AG04450 (cell line): ENCODE results near the gene MACROD2. TPM values are rescaled to one million over a fixed set of nuclear protein-coding genes. Genes with fewer than 3 reads are reported as not detected.

Experiments used
- CTCF ChIA-PET: fragments of 300-600, 350-600 bp; formaldehyde crosslinking; extraction: SDS; loops from one replicate; lab custom pipeline; 2022; ENCODE audit warnings: antibody characterized with exemption, inconsistent platforms; lab: Charles Lee
- POLR2A ChIA-PET: fragments of 350-600 bp; formaldehyde crosslinking; extraction: SDS; loops from one replicate; lab custom pipeline; 2021; ENCODE audit warnings: antibody characterized with exemption, inconsistent platforms; lab: Yijun Ruan, JAX
- DNase-seq: peaks from one replicate; pipeline ENCODE4 v3.0.0-alpha.2; 2011; ENCODE audit warnings: low read depth, low spot score
- H3K27ac ChIP-seq: one replicate; pipeline ENCODE4 v1.5.1; 2012; ENCODE audit warnings: low read depth, low read length, control low read depth
- H3K27me3 ChIP-seq: one replicate; pipeline ENCODE4 v1.6.0; 2012; ENCODE audit warnings: low read length; ENCODE audit not compliant: control insufficient read depth, insufficient read depth
- H3K4me3 ChIP-seq: 2 replicates; pipeline ENCODE4 v1.5.1; 2011; ENCODE audit warnings: mild to moderate bottlenecking, low read depth, low read length, control low read depth
- H3K9me3 ChIP-seq: 2 replicates; pipeline ENCODE4 v1.5.1; 2012; ENCODE audit warnings: low read length; ENCODE audit not compliant: control insufficient read depth, insufficient read depth
- CTCF ChIP-seq: IDR thresholded peaks from 2 replicates; pipeline ENCODE4 v1.5.1; 2011; ENCODE audit warnings: low read depth, low read length, control low read depth, inconsistent platforms
- polyA plus RNA-seq: library from polyadenylated mRNA; depleted of rRNA; stranded (reverse); fragments of >200 nt; gene quantifications from 2 replicates; pipeline ENCODE4 v1.2.3, GENCODE V29; 2011

MACROD2 gene
- polyA plus RNA-seq, 1 experiment: 0.02 TPM

- Histone ChIP-seq H3K27me3 (no peaks in the 10 kb centered on the region), H3K27ac (no peak overlapping the region), H3K9me3 (no peaks in the 10 kb centered on the region), H3K4me3 (no peak overlapping the region)
- DNase-seq: no peak
- ChIA-PET CTCF (no interaction called here), POLR2A (no interaction called here)
- no peak for TF ChIP-seq CTCF
Measured at GRCh38 chr20:15396900-15397299, 1401.6 kb downstream of the MACROD2 start.

- ChIA-PET CTCF (no interaction called here), POLR2A (no interaction called here)
- Histone ChIP-seq H3K27ac (no peak overlapping the region), H3K27me3 (no peaks in the 10 kb centered on the region), H3K9me3 (no peaks in the 10 kb centered on the region), H3K4me3 (no peak overlapping the region)
- TF ChIP-seq CTCF: no peak
- no peak for DNase-seq
Measured at GRCh38 chr20:15399781-15400180, 1404.5 kb downstream of the MACROD2 start.

GRCh38 chr20:15406072-15406471, 1410.8 kb downstream of the MACROD2 start:
- no peak for TF ChIP-seq CTCF
- Histone ChIP-seq H3K27ac (no peak overlapping the region), H3K4me3 (no peak overlapping the region), H3K27me3 (no peaks in the 10 kb centered on the region), H3K9me3 (no peaks in the 10 kb centered on the region)
- DNase-seq: no peak
- ChIA-PET CTCF (no interaction called here), POLR2A (no interaction called here)

DNA sequence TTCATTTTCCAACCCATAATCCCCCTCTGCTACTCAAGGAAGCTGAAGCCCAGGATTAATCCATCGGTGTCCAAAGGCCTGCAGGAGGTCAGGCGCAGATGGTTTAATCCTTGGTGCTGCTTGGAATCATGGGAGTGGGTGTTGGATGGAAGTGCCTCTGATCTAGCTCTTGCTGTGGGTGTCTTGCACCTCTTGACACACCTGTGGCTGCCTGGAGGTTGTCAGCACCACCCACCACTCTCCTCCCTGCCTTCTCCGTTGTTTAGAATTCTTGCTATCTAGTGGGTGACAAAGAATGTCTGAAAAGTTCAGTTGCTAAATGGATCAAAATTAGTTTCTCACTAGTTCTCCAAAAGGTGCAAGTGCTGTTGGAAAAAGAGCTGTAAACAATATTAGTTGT, 1416.5 kb downstream of the MACROD2 start:
- Histone ChIP-seq H3K9me3 (no peaks in the 10 kb centered on the region), H3K27me3 (no peaks in the 10 kb centered on the region), H3K4me3 (no peak overlapping the region), H3K27ac (no peak overlapping the region)
- CTCF ChIA-PET: no interaction called here
- no peak for DNase-seq
- POLR2A ChIA-PET: no interaction called here
- TF ChIP-seq CTCF: no peak

- Histone ChIP-seq H3K27me3 (no peaks in the 10 kb centered on the region), H3K4me3 (no peak overlapping the region), H3K9me3 (no peaks in the 10 kb centered on the region), H3K27ac (no peak overlapping the region)
- CTCF ChIA-PET: no interaction called here
- POLR2A ChIA-PET: no interaction called here
- no peak for TF ChIP-seq CTCF
- DNase-seq: no peak
Measured at GRCh38 chr20:15415908-15416307, 1420.6 kb downstream of the MACROD2 start.
